NCI-H446 treated with DMSO at 0.1 percent for 48 hours (cell line): ENCODE measurements around the gene ARHGAP4.

Experiments
- DNase-seq: peaks from one replicate; lab custom pipeline; 2025; lab: John Stamatoyannopoulos, UW

The ARHGAP4 gene

GRCh38 chrX:153925739-153926551 lies at the start of gene ARHGAP4:
ARHGAP4 (minus strand) TSS chrX:153926264; CDS start chrX:153926202, 62 bp downstream.
- DNase-seq, result no peak

DNA sequence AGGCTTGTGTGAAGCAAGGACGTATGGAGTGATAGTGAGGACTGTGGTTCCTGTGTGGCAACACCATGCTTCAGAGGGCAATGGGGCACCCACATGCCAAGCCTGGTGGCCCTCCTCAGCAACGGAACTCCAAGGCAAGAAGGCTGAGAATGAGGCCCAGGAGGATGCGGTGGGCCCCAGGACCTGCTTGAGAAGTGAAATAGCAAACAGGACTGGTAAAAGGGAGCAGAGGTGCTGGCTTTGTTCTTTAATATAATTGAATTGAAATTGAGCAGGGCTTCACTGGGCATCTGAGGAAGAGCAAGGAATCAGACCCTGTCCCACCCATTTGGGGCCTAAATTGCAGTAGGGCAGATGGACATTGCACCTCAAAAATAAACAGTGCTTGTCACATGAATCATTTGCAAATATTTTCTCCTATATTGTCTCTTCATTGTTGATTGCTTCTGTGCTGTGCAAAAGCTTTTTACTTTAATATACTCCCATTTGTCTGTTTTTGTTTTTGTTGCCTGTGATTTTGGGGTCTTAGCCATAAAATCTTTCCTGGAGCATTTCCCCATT lies 48.7 kb upstream of the ARHGAP4 start:
- no peak for DNase-seq

GRCh38 chrX:153974003-153974725 lies 48.1 kb upstream of the ARHGAP4 start:
- DNase-seq, result no peak

DNA sequence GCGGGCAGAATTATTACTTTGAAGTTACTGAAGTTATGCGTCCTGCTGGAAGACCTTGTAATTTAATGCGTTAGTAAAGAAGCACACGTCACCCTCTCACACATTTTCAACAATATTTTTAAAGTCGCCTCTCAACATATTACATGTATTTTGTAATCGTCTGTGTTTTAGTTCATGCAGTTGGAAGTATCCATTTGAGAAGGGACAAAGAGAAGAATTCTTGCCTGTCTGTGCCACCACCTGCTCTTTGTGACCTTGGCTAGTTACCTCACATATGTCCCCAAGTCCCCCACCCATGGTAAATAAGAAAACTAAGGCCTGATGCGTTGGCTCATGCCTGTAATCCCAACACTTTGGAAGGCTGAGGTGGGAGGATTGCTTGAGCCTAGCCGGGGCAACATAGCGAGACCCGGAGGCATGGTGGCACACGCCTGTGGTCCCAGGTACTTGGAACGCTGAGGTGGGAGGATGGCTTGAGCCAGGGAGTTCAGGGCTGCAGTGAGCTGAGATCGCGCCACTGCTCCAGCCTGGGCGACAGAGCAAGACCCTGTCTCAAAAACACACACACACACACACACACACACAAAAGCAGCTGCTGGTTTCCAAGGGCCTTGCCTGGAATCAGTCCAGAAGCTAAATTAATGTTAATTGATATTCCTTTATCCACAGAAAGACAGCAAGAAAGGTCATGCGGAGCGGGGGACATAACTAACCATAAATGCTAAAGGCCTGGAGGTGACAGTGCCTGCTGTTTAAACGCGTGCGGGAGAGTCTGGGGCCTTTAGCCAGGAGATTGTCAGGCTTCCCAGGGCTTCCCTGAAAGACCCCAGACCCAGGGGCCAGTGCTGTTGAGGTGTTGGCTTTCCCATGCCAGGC lies 47.3 kb upstream of the ARHGAP4 start:
- no peak for DNase-seq

- peak; percentile 82 for DNase-seq
These were observed 46.5 kb upstream of the ARHGAP4 start, which contains the start of gene TMEM187 for GRCh38 chrX:153972368-153973126. TMEM187 (plus strand) TSS chrX:153972754; CDS start chrX:153982063, 9,309 bp downstream.

DNA sequence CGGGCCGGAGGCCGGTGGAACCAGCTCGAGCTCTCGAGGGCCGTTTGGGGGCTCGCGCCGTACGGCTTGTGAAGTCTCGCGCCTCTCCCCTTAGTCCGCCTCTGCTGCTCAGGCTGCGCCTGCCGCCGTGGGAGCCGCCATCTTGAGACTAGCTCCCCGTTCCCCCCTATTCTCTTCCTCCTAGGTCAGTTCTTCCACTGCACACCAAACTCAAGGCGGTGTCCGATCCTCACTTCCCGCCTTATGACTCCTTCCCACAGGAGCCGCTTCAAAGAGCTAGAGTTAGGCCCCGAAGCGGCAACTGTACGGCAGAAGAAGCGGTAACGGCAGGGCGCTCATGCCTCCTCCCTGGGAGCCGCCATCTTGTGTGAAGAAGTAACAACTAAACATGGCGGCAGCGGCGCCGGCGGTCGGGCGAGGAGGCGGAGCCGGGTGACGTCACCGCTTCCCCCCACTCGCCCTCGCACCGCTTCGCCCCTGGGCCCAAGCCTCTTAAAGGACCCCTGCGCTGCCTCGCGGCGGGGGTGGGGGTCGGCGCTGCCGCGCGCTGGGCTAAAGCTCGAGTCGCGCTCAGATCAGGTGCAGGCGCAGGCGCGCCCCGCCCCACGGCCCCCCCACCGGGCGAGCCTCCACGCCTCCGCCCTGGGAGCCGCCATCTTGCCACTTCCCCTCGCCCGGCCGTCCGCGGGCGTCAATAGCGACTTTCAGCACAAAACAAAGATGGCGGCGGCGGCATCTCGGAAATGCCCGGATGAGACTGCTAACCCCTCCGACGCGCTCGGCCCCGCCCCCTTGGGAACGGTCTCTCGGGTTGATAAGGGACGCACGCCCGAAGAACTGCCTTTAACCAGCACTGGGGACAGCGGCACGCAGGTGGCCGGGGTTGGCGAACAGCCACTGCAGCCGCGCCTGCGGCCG lies 45.6 kb upstream of the ARHGAP4 start, which contains the start of gene HCFC1:
Gene HCFC1, minus strand, starts transcription at position 369 of the 918 bp plus-strand sequence. CDS start 978 bp downstream, outside the sequence.
- DNase-seq, result peak; percentile 90

DNA sequence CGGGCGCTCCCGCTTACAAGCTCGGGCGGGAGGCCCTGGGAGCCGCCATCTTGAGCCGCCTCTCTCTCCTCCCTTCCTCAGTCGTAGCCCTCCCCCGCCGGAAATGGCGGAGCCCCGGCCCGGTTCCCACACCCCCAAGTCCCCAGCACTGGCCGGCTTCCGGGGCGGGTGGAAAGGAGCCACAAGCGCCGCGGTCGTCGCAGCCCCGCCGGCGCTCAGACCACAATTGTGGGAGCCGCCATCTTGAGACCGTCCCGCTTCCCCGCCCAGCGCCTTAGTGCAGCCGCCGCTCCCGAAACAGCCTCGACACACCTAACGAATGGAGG lies 45.0 kb upstream of the ARHGAP4 start:
- peak; percentile 70 for DNase-seq

- peak; percentile 24 for DNase-seq
These were observed 44.5 kb upstream of the ARHGAP4 start for GRCh38 chrX:153970357-153971123.

DNA sequence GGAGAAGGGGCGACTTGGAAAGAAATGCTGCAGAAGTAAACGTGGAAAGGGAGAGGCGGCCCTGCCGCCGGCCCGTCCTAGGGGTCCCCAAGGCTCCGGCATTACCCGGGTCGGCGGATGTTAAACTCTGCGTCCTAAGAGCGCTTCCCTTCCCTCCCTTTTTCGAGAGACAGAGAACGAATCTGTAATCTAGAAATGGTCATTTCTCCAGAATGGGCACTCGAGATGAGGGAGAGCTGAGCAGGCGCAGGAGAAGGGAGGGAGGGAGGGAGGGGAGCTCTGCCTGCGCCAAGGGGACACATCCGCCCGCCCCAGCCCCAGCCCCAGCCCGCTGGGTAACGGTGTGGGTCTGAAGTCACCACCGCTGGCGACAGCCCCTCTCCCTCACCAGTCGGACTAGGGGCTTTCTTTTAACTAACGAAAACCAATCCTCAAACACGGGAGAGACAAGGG lies 43.9 kb upstream of the ARHGAP4 start:
- DNase-seq, result no peak

DNA sequence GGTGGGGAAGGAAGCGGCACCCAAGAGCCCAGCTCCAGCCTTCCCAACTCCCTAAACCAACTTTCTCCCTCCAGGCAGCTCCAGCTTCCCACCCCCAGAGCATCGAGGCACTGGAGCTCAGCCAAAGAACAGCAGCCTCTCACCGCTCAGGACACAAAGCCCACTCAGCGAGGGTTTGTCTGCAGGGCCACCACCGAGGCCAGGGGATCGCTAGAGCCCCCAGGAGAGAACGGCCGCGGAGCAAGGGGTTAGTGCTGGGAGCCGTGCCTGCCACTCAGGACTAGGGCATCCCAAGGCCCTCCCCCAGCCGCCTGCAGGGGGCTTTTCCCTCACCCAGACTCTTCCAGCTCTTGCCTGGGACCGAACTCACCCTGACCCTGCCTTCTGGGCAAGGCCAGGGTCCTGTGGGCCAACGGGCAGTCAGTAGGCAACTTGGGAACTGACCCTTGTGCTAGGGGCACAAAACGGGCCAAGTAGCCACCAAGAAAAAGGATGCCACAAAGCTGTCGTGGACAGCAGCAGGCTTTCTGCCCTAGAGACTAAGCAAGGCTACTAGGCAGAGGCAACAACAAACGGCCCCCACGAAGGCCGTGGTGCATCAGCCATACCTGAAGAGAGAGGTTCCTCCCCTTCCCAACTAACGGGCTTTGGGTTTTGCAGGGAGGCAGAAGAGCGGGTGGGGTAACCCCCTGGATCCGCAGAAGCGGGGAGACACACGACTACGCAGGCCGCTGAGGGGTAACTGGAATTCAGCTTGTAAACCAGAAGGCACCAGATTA lies 43.2 kb upstream of the ARHGAP4 start:
- DNase-seq, result no peak

GRCh38 chrX:153968754-153969124 lies 42.7 kb upstream of the ARHGAP4 start:
- DNase-seq, result no peak

DNA sequence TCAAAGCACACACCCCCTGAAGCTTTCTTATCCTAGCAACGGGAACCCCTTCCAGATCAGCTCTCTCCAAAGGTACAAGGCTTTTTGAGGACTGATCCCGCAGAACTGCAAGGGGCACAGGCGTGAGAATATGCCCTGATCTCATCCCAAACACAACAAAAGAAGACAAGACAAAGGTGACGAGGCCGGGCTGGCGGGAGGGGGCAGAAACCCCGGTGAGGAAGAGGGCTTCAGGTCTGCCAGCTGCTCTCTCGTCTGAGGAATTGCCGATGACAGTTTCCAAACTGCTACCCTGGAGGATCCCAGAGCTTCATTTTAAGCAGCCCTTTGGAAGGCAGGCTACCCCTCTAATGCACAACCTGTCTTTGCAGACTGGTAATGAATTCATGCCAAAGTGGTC lies 42.2 kb upstream of the ARHGAP4 start:
- DNase-seq, result no peak

DNA sequence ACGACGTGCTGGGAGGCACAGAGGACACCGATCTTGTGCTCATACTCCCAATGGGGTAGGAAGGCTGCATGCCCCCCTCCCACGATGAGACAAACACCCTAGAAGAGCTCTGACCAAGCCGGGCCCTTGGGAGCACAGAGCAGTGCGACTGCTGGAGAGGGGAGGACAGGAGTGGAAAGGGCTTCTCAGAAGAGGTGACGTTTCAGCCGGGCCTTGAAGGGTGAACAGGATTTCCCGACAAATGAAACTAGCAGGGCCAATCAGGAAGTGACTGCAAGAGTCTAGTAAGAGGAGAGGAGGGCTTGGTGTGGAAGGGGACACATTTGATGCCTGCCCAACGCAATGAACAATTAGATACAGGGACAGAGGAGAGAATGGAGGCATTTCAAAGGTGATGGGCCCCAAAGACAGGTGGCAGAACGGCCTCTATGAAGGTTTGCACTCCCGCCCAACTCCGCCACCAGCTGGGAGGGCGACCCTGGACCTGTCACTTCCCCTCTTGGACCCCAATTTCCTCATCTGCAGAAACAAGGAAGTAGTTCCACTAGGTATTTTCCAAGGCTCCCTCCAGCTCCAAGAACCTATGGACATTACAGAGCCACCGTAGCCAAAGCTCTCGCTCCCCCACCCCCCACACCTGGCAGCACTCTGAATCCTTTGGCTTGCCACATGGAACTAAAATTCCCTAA lies 41.6 kb upstream of the ARHGAP4 start:
- DNase-seq, result no peak

DNA sequence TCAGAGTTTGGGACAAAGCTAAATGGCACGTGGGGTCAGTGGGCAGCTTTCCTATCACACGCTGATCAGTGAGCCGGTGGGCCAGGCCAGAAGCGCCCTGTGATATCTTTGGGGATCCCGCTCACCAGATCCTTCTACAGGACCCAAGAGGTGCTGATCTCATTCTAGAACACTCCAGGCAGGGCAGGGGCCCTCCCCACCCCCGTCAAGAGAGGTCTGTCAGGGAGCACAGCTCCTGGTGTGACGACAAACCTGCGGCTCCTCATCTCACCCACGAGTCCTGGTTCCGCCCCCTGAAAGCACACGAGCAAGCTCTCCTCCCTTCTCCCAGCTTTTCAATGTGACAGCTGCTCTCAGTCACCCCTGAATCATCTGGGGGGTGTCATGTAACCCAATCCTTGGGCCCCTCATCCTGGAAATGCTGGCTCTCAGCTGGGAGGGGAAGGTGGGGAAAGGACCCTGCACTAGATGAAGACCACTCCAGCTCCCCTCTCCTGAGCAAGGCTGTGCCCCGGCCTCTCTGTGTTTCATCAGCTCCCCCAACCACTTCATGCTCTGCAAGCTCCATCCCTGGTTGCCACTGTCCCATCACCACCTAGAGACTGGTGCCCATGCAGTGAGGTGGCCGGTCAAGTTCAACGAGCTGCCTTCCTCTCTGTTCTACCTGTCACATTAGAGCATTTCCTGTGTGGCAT lies 40.9 kb upstream of the ARHGAP4 start:
- DNase-seq, result no peak

GRCh38 chrX:153966283-153966688 lies 40.2 kb upstream of the ARHGAP4 start:
- no peak for DNase-seq

GRCh38 chrX:153965406-153965805 lies 39.3 kb upstream of the ARHGAP4 start:
- DNase-seq, result no peak

DNA sequence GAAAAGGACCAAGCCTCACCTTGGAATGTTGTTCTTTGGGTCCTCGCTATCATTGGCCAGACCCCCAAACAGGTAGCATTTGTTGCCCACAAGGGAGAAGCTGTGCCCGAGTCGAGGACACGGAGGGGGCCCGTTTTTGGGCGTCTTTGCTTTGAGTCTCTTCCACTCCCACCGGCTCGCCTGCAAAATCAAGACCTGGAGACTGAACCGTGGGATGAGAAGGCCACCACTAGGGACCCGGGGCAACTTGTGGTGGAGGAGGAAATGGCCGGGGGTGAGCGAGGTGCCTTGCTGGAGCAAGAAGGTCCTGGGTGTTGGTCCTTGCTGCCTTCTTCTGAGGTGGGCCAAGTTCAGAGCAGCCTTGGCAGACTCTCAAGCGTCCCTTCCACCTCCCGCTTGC lies 38.0 kb upstream of the ARHGAP4 start:
- DNase-seq, result no peak
